ENCODE data around the gene PKD2L1.

- no peak for TF ChIP-seq CTCF (optimal IDR thresholded peaks at IDR 0.05 in 1 of 3, IDR thresholded peaks at IDR 0.05 in 1 of 3, conservative IDR thresholded peaks at IDR 0.05 in 1 of 3; ENCODE audit: extremely low read depth in 1 of 3, insufficient read depth in 2 of 3, low read length in 3 of 3)
- no peak for TF ChIP-seq EZH2 (IDR thresholded peaks at IDR 0.05; ENCODE audit: low read length)
These were observed 90.2 kb downstream of the PKD2L1 start for GRCh38 chr10:100239851-100240250.

All from keratinocyte (primary cell).